Fibroblast of skin of abdomen (primary cell): Measurements from ENCODE around the gene PHC2.

ENCODE experiments used
- DNase-seq: peaks from one replicate; pipeline ENCODE4 v3.0.0-alpha.2; 2013

PHC2 gene

DNA sequence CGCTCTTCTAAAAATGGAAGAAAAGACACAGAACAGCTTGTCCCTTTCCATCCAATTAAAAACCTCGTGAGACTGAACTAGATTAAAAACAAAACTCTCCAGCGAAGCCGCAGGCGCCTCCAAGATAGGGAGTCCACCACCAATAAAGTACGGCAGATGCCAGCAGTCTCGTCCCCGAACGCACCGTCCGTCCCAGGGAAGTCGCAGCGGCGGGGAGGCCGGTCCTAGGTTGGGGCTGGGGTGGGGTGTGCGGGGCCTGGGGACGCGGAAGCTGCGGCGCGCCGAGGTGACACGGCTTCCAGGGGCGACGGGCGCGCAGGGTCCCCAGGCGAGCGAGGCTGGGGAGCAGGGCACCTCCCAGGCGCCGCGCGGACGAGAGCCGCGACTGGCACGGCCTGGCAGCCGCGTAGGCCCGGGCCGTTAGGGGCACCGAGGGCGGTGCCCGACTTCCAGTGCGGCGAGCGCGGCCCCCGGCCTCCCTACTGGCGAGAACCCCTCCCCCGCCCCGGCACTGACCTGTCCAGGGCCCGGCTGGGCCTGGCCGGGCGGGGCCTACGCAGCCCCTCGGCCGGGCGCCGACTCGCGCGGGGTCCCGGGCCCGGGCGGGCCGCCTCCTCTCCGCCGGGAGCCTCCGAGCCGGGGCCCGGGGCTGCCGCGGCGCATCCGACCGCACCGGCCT is 81.7 kb downstream of the PHC2 start:
- no peak for DNase-seq

DNA sequence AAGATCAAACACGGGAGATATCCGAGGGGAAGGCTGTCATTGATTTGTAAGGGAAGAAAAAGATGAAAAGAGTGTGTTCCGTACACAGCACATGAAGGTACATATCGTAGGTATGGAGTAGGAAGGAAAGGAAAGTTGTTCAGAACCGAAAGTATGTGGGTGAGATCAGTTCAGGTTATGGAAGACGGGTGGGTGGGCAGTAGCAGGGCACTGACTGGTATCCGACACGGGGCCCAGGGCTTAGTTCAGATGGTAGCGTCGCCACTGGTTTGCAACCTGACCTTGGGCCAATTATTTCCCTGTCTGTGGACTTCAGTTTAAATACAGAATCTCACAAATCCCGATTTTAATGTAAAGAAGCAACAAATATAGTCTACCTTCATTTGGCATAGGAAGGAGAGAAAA is 82.2 kb downstream of the PHC2 start:
- no peak for DNase-seq

DNA sequence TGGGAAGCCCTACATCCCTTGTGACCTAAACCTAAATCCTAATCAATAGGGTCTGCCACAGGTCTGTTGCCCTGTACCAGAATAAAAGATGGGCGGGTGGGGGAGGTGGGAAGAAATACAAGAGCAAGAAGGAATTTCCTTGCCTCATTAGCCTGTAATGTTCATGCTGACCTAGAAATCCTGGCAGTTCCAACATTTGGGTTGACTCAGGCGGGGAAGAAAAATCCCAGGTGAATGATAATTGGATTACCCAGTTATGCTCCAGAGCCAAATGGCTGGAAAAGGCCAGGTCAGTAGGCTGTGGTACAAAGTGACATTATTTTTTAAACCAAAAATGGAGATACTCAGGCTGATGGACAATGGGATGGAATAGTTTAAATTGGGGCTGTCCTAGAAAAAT is 82.7 kb downstream of the PHC2 start:
- peak; percentile 57 for DNase-seq

DNA sequence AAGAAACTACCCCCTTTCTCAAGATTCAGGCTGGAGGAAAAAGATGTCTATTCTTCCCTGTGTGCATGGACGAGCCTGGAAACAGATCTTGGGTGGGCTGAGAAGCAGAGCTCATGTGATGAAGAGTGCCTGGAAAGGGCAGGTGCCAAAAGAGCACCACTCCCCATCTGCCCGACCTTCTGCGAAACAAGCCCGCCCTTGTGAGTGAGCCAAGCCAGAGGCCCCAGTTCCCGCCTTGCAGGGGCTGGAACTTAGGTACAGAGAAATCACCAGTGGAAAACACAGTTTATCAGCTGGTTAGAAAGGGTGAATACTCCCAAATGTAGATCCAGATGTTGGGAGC is 83.3 kb downstream of the PHC2 start:
- DNase-seq, result no peak

DNA sequence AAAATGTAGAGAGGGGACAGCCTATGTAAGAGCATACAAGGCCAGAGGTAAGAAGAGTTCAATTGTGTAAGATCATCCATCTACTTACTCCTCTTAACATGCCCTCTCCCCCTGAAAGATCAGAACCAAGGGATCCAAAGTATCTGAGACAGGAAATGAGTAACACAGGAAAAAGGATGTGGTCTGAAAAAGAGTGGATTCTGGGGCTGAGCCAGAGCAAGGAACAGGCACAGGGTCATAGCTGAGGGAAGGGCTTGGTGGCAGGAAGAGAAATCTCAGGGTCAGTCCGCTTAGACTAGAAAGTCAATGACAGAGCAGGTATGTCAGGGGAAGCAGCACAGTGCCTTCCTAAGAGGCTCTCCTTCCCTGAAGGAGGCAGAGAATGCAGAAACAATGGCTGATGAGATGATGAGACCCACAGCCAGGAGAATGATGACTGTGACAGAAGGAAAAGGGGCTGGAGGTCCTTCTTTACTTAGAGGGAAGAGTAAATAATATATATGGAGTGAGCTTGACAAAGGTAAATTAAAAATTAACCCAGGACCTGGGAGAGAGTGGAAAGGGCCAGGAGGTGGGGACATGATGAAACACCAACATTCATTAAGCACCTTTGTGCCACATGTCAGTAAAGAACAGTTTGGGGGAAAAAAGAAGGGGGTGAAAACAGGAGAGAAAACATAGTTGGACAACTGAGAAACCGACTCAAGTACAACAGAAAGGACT is 83.8 kb downstream of the PHC2 start:
- peak; percentile 92 for DNase-seq

DNA sequence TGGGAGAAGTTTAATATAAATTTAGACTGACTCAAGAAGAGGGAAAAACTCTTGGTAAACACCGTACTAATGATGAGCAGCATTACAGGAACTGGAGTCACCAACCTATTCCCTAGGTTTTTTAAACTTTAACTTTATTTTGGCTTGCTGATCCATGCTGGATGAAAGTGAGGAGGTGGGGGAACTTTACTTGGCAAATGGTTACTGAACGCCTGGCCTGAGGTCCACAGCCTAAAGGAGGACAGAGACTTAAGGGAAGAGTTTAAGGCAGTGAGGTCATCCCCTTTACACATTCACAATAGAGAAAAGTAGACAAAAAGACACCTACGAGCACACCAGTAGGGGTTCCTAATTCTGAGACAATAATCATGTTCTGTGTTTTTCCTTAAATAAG is 84.4 kb downstream of the PHC2 start:
- DNase-seq, result no peak

DNA sequence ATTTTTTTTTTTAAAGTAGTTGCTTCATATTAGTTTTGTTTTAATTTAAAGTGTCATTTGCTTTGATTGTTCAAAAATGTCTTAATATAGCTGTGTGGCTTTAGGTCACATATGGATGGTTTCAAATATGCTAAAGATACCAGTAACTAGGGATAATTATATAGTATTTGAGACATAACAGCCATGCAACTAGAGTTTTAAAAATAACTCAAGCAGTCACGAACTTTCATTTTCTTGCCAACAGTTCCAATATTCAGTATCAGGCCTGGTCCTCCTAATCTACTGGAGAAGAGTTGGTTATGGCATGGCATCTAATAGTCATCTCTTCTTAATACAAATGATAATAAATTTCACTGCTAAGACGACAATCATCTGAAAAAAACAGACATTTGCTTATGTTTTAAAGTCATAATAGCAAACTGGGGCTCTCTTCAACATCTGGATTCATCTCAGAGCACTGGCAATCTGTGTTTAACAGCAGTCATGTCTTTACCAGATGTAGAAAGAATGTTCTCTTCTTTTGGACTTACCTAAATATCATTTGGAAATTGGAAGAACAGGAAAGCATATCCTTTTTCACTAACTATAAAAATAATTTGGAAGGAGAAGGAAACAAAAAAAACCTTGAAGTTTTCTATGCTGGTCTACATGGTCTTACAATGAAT is 85.9 kb downstream of the PHC2 start:
- no peak for DNase-seq

DNA sequence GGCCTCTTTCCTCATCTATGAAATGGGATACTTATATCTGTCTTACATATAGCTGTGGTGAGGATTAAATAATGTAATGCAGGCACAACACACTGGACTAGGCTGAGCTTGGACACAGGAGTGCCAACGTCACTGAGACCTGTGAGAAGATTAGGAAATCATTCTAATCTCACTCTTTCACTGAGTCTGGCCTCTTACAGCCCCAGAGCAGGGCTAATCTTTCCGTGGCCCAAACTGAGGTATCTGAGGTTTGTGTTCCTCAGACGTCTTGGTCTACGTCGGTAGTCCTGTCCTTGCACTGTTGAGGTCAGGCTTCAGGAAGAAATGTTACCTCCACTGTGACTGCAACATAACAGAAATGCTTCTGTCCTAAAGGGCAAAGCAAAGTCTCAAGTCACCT is 87.4 kb downstream of the PHC2 start:
- DNase-seq, result no peak

DNA sequence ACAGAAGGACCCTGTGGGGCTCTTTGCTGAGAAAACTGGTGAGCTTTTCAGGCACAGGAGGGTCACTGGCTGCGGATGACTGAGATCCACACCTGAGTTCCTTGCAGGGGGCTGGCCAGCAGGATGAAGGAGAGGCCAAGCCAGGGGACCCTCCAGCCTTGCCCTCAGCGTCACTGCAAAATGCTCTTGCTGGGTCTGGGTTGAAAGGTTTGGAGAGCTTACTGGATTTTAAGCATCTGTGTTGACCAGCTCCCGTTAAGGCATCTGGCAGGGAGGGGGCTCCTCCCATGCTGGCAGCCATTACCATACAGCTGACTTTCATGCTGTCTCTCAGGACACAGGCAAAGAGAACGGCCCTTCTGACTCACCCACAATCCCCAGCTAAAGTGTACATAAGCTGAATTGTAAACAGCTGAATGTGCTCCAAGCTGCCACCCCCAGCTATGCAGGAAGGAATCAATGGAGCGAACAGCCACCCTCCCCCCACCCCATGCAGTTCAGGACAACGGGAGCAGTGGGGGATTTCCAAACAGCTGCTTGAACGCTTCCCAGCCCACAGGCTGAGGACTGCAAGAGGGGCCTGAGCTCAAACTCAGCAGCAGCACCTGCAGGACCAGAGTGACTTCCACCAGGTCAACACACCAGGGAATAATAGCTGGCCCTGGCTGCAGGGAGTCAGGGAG is 88.7 kb downstream of the PHC2 start:
- peak; percentile 98 for DNase-seq

DNA sequence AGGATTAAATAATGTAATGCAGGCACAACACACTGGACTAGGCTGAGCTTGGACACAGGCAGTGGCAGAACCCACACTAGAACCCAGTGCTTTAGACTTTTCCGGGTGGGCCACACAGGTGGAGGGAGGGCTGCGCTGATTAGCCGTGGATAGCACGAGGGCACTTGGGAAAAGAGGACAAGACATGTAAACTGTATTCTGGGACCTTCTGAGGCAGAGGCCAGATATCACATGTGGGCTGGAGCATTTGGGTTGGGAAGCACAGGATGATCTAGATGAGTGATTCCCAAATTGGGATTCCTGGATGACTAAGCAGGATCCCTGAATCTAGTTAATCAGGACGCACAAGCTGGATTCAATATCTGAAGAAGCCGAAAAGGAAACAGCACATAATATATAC is 89.7 kb downstream of the PHC2 start:
- no peak for DNase-seq

DNA sequence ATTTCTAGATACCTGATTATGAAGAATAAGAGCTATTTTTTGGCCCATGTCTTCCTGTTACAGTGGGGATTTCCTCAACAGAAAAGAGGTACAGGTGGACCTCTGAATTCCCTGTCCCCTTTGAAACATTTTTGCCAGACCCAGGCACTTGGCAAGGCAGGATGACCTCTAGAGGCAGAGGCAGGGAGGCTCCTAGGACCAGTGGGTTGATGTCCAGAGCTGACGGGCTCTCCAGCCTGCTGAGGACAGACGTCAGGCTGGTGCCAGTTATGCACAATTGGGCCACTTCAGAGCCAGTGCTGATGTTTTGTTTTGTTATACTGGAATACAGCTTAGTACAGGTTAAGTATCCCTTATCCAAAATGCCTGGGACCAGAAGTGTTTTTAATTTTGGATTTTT is 91.5 kb downstream of the PHC2 start:
- DNase-seq, result no peak

DNA sequence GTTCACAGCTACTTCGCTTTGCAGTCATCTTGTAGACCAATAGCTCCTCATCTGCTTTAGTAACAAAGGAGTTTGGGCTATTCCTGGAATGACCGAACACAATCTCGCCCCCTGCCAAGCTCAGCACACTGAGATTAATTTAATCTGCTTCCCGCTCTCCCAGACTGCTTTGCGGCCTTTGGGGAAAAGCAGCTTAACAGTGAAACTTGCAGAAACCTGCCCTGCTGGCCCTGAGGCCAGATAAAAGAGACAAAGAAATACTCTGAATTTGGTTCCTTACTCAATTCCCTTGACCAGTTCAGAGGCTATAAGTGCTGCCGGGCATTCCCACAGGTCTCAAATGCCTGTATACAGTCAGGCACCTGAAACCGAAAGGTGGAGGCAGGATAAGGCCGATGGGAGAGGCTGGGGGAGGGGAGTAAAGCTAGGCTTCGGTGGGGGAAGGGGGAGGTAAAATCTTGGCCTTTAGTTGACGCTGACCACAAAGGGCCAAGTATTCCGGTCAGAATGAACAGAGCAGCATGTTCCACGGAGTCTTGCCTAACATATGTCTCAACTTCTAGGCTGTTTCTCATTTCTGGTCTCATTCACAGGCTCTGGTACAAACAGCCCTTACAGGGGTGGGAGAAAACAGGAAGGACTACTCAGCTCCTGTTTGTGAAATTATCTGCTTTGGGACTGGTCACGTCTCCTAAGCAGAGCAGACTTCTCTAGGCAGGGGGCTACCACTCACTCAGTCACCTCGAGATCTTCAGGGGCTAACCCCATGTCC is 92.3 kb downstream of the PHC2 start:
- DNase-seq, result peak; percentile 71

DNA sequence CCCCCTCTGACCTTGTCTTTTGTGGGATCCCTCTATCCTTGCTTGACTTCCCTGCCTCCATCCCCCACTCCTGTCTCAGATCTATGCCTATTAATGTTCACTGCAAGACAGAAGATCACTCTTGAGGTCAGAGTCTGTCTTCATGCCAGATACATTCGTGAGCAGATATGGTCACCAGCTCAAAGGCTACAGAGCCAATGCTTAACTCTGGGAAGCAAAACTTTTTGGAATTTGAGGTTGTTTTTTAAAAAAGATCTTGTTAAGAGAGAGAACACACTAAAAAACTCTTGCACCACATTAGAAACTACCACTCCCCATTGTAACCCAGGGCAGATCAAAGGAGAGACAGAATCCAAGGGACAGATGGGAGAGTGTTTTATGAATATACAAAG is 92.9 kb downstream of the PHC2 start:
- DNase-seq, result peak; percentile 57

DNA sequence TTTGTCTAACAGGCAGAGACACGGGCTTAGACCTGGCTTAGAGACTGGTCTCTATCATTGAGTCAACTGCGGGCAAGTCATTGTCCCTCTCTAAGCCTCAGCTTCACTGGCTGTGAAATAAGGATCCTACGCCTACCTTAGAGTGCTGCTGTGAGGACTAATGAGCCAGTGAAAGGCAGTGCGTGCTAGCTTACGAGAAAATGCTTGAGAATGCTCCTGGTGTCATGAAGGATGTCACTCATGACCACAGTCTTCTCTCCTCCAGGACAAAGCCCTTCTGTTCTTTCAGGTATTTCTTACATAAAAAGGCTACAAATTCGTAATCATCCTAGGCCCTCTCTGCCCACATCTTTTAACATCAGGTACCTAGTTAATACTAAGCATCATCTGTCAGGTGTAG is 93.5 kb downstream of the PHC2 start:
- no peak for DNase-seq

DNA sequence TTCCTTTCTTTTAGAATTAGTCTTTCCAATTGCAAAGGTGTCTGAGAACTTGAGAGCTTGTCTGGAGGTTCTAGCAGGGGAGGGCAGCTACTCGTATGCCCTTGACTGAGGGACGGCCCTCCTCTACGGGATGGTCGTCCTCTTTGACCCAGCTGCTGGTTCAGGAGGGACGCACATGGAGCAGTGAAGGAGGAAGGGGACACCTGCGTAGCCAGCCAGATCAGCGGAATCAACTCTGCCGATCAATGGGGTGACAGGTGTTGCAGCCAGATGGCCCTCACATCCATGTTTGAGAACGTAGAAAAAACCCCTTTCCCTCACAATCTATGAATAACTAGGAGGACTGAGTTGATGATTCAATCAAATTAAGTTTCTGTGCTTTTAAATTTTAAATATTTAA is 94.3 kb downstream of the PHC2 start:
- no peak for DNase-seq

DNA sequence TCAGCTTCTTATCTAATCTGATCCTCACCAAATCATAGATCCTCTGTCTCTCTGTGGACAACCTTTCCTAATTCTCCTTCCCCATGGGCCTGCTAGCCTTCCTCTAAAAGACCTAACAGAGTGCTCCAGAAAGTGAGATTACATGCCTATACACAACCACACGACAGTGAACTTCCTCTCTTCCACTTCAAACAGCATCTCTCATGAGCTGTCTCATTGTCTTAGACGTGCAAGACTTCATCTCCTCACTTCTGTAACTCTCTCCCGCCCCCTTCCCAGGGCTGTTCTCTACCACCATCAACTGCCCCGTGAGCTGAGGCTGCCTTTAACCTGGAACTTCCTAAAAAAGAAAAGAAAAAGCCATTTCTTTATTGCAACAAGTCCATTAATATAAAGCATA is 95.9 kb downstream of the PHC2 start:
- no peak for DNase-seq

DNA sequence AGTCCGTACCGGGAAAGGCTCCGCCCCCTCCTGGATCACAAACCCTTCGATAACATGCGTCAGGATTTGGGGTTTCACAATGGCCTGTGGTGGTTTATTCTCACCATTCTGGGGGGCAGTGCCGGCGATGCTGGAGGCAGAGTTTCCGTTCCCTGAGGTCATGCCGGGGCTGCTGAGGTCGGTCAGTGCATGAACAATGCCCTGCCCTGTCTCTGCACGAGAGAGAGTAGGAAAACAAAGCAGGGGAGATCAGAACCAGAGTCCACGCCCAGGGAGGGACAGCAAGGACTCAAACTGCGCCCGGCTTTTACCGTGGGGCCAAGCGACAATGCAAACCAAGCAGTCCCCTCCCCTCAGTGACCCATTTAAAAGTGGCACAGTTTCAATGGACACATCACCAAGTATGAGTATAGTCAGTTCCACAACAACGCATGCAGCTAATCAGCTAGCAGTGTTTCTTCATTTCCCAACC is 96.8 kb downstream of the PHC2 start:
- no peak for DNase-seq

DNA sequence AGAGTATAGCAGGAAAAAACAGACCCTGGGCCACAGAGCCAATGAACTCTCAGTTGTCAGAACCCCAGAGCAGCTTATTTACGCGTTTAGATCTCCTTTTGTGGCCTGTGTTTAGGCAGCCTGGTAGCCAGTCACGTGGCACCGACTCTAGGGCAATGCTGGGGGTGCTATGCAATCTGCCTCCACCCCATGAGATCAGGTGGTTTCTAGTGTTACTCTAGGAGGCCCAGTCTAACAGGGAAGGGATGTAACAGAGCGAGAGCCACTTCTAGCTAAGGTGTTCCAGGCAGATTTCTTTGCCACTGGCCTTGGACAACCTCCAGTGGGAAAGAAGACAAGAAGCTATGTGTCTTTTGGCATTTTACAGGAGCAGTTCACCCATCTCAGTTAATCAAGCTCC is 98.0 kb downstream of the PHC2 start:
- no peak for DNase-seq

DNA sequence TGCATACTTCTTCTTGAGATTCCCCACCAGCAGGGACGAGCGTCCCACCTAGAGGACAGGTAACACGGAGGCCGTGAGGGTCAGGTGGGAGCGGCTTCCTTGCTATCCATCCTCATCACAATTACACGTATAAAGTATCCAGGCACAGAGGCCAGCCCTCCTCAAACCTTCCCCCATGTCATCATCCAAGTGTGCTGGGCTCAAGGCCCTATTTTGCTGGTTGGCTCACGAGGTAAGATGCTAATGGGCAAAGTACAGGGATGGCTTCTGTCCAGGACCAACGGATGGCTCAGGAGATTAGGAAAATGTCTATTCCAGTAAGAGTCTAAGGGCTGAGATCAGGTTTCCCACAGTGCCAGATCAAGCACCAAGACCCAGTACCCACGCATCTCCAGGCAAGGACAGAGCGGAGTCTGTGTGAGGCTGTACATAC is 98.5 kb downstream of the PHC2 start:
- no peak for DNase-seq

DNA sequence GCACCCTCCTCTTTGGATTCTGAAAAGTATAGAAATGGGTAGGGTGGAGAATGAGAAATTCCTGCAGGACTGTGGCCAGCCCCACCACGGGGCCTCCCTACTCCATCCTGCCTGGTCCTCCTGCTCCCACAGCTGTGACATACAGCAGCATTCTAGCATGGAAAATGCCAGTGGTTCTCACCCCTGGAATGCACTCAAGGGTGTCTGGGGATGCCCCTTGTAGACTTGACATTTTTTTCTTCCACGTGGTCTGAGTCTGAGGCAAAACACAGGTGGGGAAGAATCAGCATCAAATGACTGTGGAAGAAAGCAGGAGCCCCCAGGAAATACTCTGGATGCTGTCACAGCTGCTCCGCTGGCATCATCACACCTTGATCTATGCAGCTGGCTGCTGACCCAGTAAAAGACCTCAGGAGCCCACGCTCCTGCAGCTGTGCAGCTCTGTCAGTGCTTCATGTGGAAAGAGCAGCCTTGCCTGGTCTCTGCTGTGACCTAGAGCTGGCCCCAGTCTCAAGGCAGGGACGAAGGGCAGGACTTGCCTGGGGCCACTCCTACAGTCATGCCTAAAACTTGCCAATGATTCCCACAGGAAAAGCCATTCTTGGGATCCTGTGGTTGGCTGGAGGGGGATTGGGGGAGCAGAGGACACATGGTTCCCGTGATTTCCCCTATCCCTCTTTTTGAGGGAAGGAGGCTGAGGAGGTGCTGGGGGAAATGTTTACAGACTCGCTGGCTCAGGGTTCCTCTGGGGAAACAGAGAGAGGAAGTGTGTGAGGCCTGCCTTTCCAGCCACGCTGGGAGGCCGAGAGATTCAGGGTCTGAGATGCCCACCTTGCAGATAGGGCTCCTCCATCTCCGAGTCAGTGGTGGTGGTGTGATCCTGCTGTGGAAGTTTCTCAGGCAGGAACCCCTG is 99.2 kb downstream of the PHC2 start:
- no peak for DNase-seq

DNA sequence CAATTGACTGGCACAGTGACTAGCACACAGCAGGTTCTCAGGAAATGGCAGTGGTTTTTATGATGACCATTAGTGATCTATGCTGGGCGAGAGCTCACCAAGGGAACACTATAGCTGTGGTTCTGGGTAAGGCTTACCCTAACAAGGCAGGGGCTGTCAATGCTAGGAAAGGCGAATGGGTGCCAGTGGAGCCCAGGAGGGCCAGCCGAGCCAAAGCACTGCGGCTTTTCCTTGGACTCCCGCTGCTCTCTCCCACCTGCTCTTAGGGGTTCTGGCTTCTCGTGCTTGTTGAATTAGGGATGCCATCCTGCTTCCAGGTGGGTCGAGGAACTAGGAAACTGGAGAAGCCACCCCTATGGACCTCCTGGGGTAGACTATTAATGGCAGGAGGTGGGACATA is 100.0 kb downstream of the PHC2 start:
- DNase-seq, result no peak
